ENCODE measurements around the gene CIT.

The CIT gene

DNA sequence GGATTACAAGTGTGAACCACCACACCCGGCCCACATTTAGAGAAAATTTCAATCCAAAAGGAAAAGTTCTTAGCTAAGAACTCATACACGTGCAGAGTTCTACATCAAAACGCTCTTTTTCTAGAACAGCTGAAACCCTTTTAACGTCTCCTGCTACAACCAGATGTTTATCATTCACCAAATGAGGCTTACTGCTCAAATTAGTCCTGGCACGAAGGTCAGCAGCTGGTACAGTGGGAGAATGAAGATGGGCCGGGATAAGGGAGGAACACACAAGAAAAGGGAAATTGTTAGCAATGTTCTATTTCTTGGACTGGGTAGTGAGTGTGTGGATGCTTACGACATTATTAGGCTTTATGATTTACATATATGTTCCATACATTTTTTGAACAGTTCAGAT is 171.9 kb downstream of the CIT start:
- TF ChIP-seq ZBTB1 (tag by site-specific recombination; IDR thresholded peaks at IDR 0.05) (no peak), ZNF626 (tag by site-specific recombination; IDR thresholded peaks at IDR 0.05) (no peak), ZNF366 (tag by site-specific recombination; conservative IDR thresholded peaks at IDR 0.05) (no peak), ZSCAN23 (tag by site-specific recombination; IDR thresholded peaks at IDR 0.05) (no peak), ZNF660 (tag by site-specific recombination; IDR thresholded peaks at IDR 0.05) (no peak), ZNF629 (tag by site-specific recombination; IDR thresholded peaks at IDR 0.05) (no peak), ZNF707 (tag by site-specific recombination; IDR thresholded peaks at IDR 0.05) (no peak), ZNF239 (tag by site-specific recombination; IDR thresholded peaks at IDR 0.05) (no peak), ZBTB48 (tag by site-specific recombination; IDR thresholded peaks at IDR 0.05) (no peak), ZNF670 (tag by site-specific recombination; IDR thresholded peaks at IDR 0.05; ENCODE audit: low read depth) (no peak), SP2 (tag by site-specific recombination; IDR thresholded peaks at IDR 0.05) (no peak), KLF1 (tag by site-specific recombination; IDR thresholded peaks at IDR 0.05) (no peak), ZNF76 (tag by site-specific recombination; IDR thresholded peaks at IDR 0.05; ENCODE audit: borderline replicate concordance, low read depth) (no peak)
- TF ChIP-seq, protein P1, sequence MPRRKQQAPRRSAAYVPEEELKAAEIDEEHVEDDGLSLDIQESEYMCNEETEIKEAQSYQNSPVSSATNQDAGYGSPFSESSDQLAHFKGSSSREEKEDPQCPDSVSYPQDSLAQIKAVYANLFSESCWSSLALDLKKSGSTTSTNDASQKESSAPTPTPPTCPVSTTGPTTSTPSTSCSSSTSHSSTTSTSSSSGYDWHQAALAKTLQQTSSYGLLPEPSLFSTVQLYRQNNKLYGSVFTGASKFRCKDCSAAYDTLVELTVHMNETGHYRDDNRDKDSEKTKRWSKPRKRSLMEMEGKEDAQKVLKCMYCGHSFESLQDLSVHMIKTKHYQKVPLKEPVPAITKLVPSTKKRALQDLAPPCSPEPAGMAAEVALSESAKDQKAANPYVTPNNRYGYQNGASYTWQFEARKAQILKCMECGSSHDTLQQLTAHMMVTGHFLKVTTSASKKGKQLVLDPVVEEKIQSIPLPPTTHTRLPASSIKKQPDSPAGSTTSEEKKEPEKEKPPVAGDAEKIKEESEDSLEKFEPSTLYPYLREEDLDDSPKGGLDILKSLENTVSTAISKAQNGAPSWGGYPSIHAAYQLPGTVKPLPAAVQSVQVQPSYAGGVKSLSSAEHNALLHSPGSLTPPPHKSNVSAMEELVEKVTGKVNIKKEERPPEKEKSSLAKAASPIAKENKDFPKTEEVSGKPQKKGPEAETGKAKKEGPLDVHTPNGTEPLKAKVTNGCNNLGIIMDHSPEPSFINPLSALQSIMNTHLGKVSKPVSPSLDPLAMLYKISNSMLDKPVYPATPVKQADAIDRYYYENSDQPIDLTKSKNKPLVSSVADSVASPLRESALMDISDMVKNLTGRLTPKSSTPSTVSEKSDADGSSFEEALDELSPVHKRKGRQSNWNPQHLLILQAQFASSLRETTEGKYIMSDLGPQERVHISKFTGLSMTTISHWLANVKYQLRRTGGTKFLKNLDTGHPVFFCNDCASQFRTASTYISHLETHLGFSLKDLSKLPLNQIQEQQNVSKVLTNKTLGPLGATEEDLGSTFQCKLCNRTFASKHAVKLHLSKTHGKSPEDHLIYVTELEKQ (tag by site-specific recombination; IDR thresholded peaks at IDR 0.05; ENCODE audit: borderline replicate concordance): no peak
- TF ChIP-seq, protein P2, sequence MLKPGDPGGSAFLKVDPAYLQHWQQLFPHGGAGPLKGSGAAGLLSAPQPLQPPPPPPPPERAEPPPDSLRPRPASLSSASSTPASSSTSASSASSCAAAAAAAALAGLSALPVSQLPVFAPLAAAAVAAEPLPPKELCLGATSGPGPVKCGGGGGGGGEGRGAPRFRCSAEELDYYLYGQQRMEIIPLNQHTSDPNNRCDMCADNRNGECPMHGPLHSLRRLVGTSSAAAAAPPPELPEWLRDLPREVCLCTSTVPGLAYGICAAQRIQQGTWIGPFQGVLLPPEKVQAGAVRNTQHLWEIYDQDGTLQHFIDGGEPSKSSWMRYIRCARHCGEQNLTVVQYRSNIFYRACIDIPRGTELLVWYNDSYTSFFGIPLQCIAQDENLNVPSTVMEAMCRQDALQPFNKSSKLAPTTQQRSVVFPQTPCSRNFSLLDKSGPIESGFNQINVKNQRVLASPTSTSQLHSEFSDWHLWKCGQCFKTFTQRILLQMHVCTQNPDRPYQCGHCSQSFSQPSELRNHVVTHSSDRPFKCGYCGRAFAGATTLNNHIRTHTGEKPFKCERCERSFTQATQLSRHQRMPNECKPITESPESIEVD (tag by site-specific recombination; IDR thresholded peaks at IDR 0.05): no peak
- TF ChIP-seq, protein P3, sequence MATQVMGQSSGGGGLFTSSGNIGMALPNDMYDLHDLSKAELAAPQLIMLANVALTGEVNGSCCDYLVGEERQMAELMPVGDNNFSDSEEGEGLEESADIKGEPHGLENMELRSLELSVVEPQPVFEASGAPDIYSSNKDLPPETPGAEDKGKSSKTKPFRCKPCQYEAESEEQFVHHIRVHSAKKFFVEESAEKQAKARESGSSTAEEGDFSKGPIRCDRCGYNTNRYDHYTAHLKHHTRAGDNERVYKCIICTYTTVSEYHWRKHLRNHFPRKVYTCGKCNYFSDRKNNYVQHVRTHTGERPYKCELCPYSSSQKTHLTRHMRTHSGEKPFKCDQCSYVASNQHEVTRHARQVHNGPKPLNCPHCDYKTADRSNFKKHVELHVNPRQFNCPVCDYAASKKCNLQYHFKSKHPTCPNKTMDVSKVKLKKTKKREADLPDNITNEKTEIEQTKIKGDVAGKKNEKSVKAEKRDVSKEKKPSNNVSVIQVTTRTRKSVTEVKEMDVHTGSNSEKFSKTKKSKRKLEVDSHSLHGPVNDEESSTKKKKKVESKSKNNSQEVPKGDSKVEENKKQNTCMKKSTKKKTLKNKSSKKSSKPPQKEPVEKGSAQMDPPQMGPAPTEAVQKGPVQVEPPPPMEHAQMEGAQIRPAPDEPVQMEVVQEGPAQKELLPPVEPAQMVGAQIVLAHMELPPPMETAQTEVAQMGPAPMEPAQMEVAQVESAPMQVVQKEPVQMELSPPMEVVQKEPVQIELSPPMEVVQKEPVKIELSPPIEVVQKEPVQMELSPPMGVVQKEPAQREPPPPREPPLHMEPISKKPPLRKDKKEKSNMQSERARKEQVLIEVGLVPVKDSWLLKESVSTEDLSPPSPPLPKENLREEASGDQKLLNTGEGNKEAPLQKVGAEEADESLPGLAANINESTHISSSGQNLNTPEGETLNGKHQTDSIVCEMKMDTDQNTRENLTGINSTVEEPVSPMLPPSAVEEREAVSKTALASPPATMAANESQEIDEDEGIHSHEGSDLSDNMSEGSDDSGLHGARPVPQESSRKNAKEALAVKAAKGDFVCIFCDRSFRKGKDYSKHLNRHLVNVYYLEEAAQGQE (tag by site-specific recombination; IDR thresholded peaks at IDR 0.05): no peak
- TF ChIP-seq, protein P4, sequence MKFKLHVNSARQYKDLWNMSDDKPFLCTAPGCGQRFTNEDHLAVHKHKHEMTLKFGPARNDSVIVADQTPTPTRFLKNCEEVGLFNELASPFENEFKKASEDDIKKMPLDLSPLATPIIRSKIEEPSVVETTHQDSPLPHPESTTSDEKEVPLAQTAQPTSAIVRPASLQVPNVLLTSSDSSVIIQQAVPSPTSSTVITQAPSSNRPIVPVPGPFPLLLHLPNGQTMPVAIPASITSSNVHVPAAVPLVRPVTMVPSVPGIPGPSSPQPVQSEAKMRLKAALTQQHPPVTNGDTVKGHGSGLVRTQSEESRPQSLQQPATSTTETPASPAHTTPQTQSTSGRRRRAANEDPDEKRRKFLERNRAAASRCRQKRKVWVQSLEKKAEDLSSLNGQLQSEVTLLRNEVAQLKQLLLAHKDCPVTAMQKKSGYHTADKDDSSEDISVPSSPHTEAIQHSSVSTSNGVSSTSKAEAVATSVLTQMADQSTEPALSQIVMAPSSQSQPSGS (tag by site-specific recombination; IDR thresholded peaks at IDR 0.05; ENCODE audit: low read depth): no peak
- TF ChIP-seq, protein P5, sequence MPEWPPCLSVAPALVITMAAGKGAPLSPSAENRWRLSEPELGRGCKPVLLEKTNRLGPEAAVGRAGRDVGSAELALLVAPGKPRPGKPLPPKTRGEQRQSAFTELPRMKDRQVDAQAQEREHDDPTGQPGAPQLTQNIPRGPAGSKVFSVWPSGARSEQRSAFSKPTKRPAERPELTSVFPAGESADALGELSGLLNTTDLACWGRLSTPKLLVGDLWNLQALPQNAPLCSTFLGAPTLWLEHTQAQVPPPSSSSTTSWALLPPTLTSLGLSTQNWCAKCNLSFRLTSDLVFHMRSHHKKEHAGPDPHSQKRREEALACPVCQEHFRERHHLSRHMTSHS (tag by site-specific recombination; IDR thresholded peaks at IDR 0.05): no peak
- TF ChIP-seq, protein P6, sequence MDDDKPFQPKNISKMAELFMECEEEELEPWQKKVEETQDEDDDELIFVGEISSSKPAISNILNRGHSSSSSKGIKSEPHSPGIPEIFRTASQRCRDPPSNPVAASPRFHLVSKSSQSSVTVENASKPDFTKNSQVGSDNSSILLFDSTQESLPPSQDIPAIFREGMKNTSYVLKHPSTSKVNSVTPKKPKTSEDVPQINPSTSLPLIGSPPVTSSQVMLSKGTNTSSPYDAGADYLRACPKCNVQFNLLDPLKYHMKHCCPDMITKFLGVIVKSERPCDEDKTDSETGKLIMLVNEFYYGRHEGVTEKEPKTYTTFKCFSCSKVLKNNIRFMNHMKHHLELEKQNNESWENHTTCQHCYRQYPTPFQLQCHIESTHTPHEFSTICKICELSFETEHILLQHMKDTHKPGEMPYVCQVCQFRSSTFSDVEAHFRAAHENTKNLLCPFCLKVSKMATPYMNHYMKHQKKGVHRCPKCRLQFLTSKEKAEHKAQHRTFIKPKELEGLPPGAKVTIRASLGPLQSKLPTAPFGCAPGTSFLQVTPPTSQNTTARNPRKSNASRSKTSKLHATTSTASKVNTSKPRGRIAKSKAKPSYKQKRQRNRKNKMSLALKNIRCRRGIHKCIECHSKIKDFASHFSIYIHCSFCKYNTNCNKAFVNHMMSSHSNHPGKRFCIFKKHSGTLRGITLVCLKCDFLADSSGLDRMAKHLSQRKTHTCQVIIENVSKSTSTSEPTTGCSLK (tag by site-specific recombination; IDR thresholded peaks at IDR 0.05): no peak
- no peaks in the 10 kb centered on the region for H3K4me1 ChIP-seq (ENCODE audit: control insufficient read depth, insufficient read depth, low read length)
- no peaks in the 10 kb centered on the region for H3K9me3 ChIP-seq (ENCODE audit: control insufficient read depth, insufficient read depth, low read depth, low read length)
- peaks cover 33 to 68% of the 10 kb centered on the region in 2 experiments for H3K36me3 ChIP-seq (ENCODE audit: control insufficient read depth in 2 of 2, insufficient read depth in 1 of 2, low read length in 2 of 2)
- H3K4me3 ChIP-seq (ENCODE audit: low read depth, low read length): no peak overlapping the region
- ChIA-PET CTCF (interaction anchor here (1.1 kb wide), 1 partner anchor 76 kb away, joined by 3 read pairs; no protein-coding TSS in a partner anchor), POLR2A (no interaction called here)
- H3K27ac ChIP-seq (ENCODE audit: extremely low read depth, low read depth, low read length): no peak overlapping the region
